IPS-18a (cell line): ENCODE data around the gene GRAMD2A.
A peak's percentile ranks its signal among the peaks of the same experiment; 100 is the strongest.

Experiments
- H3K27ac ChIP-seq: one replicate; pipeline ENCODE4 v1.5.1; 2013; ENCODE audit warnings: low read length
- H3K27me3 ChIP-seq: one replicate; pipeline ENCODE4 v1.6.1; 2013; ENCODE audit warnings: mild to moderate bottlenecking, low read length; ENCODE audit not compliant: control insufficient read depth, insufficient read depth
- H3K36me3 ChIP-seq: one replicate; pipeline ENCODE4 v1.6.1; 2013; ENCODE audit warnings: low read depth, low read length; ENCODE audit not compliant: control insufficient read depth
- H3K4me1 ChIP-seq: one replicate; pipeline ENCODE4 v1.6.1; 2013; ENCODE audit warnings: low read depth, low read length; ENCODE audit not compliant: control insufficient read depth
- H3K4me3 ChIP-seq: one replicate; pipeline ENCODE4 v1.5.1; 2013; ENCODE audit warnings: low read length
- H3K9ac ChIP-seq: one replicate; pipeline ENCODE4 v1.6.1; 2013; ENCODE audit warnings: mild to moderate bottlenecking, low read length, moderate library complexity
- H3K9me3 ChIP-seq: one replicate; pipeline ENCODE4 v1.6.1; 2013; ENCODE audit warnings: low read depth, low read length; ENCODE audit not compliant: control insufficient read depth

GRAMD2A gene

DNA sequence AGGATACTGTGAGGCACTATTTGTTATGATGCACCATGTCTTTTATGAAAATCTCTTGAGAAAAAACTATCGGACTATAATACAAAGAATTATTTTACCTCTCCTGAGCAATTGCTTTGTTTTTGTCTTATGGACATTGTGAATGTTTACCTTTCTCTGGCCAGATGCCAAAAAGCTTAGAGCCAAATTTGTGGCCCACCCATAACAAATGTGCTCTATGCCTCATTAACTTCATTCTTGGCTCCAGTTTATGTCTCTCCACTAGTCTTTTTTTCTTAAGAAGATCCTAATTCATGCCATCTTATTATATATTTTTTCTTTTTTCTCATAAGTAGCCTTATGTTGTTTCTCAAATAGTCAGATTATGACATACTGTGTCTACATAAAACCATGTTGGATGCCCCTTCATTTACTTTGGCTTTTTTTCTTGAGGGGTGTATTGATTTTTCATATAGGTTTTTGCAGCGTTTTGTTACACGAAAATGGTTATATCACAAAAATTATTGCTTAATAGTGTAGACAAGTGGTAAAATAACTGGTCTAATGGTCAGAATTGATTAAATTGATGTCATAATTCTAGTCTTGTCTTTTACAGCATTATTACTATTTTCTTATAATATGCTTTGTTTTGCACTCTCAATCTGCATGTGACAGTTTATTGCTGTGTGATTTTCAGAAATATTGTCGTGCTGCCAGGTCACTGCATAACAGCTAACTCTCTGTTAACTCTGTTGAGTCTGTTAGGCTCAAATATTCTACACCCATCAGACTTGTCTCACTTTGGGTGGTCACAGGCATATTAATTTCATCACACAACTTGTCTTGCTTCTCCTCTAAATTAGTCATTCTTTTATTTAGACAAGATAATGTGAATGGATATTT lies 61.2 kb downstream of the GRAMD2A start:
- Histone ChIP-seq H3K9ac (no peak overlapping the region), H3K4me1 (no peaks in the 10 kb centered on the region), H3K27me3 (no peaks in the 10 kb centered on the region), H3K4me3 (no peak overlapping the region), H3K27ac (no peak overlapping the region), H3K36me3 (no peaks in the 10 kb centered on the region), H3K9me3 (no peaks in the 10 kb centered on the region)

DNA sequence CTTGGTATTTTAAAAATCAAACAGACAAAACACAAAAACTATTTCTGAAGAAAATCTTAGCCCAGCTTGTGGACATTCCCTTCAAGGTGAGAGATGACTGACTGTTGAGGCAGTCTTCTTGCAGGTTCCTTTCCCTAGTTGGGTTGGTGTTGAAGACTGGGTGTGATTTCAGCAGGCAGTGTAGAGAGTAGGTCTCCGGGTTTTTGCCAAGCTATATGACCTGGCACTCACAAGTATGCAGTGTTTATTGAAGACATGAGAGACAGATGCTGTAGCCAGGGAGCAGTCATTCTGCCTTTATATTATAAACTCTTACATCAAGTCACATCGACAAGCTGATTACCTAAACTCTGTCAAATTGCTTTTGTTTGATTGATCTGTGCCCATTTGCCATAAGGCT lies 61.9 kb downstream of the GRAMD2A start:
- Histone ChIP-seq H3K27ac (no peak overlapping the region), H3K4me3 (no peak overlapping the region)

DNA sequence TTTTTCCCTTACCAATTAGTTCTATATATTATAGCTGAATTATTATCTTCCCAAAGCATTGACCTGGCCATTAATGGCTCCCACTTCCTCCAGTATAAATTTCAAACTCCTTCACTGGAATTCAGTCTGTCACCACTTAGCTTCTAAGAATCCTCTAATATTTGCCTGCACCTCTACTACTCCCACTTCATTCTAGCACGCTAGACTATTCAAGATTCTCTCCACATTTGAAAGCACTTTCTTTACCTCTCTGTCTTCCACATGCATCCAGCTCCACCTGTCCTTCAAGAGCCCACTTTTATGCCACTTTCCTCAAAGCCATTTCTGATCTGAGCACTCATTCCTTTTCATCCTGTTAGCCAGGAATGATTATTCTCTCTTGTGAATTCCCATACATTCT lies 64.4 kb downstream of the GRAMD2A start:
- Histone ChIP-seq H3K9ac (no peak overlapping the region), H3K9me3 (no peaks in the 10 kb centered on the region)

More for the DNA sequence above, 61.9 kb downstream of the GRAMD2A start:
- Histone ChIP-seq H3K4me1 (no peaks in the 10 kb centered on the region), H3K9ac (no peak overlapping the region), H3K27me3 (no peaks in the 10 kb centered on the region), H3K9me3 (no peaks in the 10 kb centered on the region), H3K36me3 (no peaks in the 10 kb centered on the region)

GRCh38 chr15:72131922-72132321 lies 65.7 kb downstream of the GRAMD2A start:
- no peaks in the 10 kb centered on the region for H3K9me3 ChIP-seq
- H3K27me3 ChIP-seq = no peaks in the 10 kb centered on the region
- no peak overlapping the region for H3K27ac ChIP-seq
- H3K9ac ChIP-seq = no peak overlapping the region
- H3K4me3 ChIP-seq = no peak overlapping the region
- H3K4me1 ChIP-seq = no peaks in the 10 kb centered on the region
- H3K36me3 ChIP-seq = no peaks in the 10 kb centered on the region

More for the DNA sequence above, 64.4 kb downstream of the GRAMD2A start:
- Histone ChIP-seq H3K27ac (no peak overlapping the region), H3K4me3 (no peak overlapping the region), H3K36me3 (no peaks in the 10 kb centered on the region), H3K27me3 (no peaks in the 10 kb centered on the region), H3K4me1 (no peaks in the 10 kb centered on the region)

GRCh38 chr15:72130272-72130671 lies 67.3 kb downstream of the GRAMD2A start:
- Histone ChIP-seq H3K36me3 (no peaks in the 10 kb centered on the region), H3K27ac (no peak overlapping the region), H3K9ac (no peak overlapping the region), H3K4me3 (no peak overlapping the region), H3K4me1 (no peaks in the 10 kb centered on the region), H3K9me3 (no peaks in the 10 kb centered on the region), H3K27me3 (no peaks in the 10 kb centered on the region)

DNA sequence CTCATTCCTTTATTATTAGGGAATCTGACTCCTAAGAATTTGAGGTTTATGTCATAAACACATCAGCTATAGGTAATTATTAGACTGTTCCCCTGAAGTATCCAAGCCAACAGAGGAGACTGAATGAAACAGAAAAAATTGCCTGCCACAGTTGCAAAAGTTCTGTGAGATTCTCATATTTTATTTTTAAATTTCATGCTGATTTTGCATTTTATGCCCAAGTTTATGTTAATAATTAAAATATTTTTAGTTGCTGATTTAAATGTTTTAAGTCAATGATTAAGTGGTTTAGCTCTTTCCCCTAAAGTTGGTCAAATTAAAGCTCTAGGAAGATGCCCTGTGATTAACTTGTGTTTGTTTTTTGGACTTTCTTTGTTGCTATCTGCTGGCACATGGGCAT lies 69.2 kb downstream of the GRAMD2A start:
- Histone ChIP-seq H3K27me3 (no peaks in the 10 kb centered on the region), H3K9ac (no peak overlapping the region), H3K4me3 (no peak overlapping the region), H3K27ac (no peak overlapping the region), H3K36me3 (no peaks in the 10 kb centered on the region), H3K4me1 (no peaks in the 10 kb centered on the region), H3K9me3 (no peaks in the 10 kb centered on the region)

DNA sequence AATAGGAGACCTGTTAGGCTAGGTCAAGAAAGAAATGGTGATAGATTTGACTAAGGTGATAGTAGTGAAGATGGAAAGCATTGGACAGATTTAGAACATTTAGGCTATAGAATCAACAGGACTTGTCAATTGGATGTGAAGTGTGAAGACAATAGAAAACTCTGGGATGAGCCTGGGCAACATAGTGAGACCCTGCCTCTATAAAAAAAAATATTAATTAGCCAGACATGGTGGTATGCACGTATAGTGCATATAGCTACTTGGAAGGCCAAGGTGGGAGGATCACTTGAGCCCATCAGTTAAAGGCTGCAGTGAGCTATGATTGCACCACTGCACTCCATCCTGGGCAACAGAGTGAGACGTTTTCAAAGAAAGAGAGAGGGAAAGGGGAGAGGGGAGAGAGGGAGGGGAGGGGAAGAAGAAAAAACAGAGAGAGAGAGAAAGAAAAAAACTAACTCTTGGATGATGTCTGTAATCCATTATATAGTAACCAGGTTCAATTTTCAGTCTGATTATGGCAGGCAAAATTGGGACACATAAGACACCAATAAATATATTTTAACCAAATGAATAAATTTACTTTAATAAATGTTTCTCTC lies 69.8 kb downstream of the GRAMD2A start:
- no peak overlapping the region for H3K27ac ChIP-seq
- H3K9me3 ChIP-seq = no peaks in the 10 kb centered on the region
- H3K9ac ChIP-seq = no peak overlapping the region
- H3K36me3 ChIP-seq = no peaks in the 10 kb centered on the region
- no peak overlapping the region for H3K4me3 ChIP-seq
- H3K27me3 ChIP-seq = no peaks in the 10 kb centered on the region
- H3K4me1 ChIP-seq = no peaks in the 10 kb centered on the region

- H3K27ac ChIP-seq = no peak overlapping the region
- H3K4me3 ChIP-seq = no peak overlapping the region
- no peaks in the 10 kb centered on the region for H3K9me3 ChIP-seq
- H3K4me1 ChIP-seq = no peaks in the 10 kb centered on the region
- no peaks in the 10 kb centered on the region for H3K27me3 ChIP-seq
- no peaks in the 10 kb centered on the region for H3K36me3 ChIP-seq
- H3K9ac ChIP-seq = no peak overlapping the region
These were observed 73.4 kb downstream of the GRAMD2A start for GRCh38 chr15:72124218-72124617.

- Histone ChIP-seq H3K9me3 (no peaks in the 10 kb centered on the region), H3K36me3 (no peaks in the 10 kb centered on the region), H3K4me1 (peaks cover 7% of the 10 kb centered on the region), H3K4me3 (peak within 1 kb of the TSS; percentile 87), H3K9ac (peak within 1 kb of the TSS; percentile 82), H3K27me3 (no peaks in the 10 kb centered on the region), H3K27ac (peak within 1 kb of the TSS; percentile 81)
These were observed 79.3 kb downstream of the GRAMD2A start, which contains the start of the genes MYO9A and SENP8 for GRCh38 chr15:72118017-72118978. MYO9A (minus strand) TSS chr15:72118150; CDS start chr15:72046563, 71,587 bp downstream. SENP8 (plus strand) TSS chr15:72118403; CDS start chr15:72139624, 21,221 bp downstream.

DNA sequence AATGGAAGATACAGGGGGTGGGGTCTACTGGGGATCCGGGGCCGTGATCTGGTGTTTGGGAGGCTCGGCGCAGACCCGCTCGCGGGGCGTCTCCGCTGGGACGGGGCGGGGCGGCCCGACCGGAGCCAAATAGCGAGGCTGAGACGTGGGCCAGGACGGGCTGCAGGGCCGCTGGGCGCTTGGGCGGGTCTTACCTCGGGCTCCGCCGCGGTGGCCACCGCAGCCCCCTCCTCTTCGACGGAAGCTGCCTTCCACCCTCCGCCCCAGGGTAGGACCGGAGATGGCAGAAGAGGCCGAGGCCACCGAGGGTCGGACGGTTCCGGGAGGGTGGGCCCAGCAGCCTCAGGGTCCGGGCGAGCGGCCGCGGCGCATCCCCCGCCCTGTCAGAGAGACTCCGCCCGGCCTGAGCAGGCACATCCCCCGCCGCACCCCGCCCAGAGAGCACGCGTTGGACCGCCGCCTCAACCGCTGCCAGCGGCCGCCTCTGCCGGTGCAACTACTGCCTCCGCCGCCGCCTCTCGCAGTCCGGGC lies 80.0 kb downstream of the GRAMD2A start:
- Histone ChIP-seq H3K9me3 (no peaks in the 10 kb centered on the region), H3K4me1 (peaks cover 7% of the 10 kb centered on the region), H3K9ac (peak overlapping the region; percentile 55), H3K27me3 (no peaks in the 10 kb centered on the region), H3K4me3 (peak overlapping the region; percentile 87), H3K27ac (no peak overlapping the region), H3K36me3 (no peaks in the 10 kb centered on the region)
